Globus pallidus (tissue), 1 donor: ENCODE data around the gene SLC25A26.

Source experiments
- DNase-seq: peaks from one replicate; pipeline ENCODE4 v3.0.0-alpha.2; 2015; ENCODE audit warnings: low spot score

Gene SLC25A26

DNA sequence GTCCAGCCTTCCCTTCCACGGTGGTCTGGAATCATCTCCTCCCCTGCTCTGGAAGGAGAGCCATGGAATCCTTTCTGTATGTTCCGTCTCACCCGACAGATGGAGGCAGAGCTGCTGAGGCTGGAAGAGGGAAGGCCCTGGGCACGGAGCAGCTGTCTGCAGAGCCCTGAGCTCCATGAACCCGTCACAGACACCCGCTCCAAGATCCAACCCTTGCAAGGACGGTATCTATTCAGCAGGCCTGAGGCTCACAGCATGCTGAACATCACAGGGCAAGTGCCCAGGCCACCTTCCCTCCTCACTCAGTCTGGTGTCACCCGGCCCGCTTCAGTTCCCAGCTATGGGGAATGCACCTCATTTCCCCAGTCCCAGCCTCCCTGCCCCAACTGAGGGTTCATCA lies 176.1 kb downstream of the SLC25A26 start:
- DNase-seq, result no peak

DNA sequence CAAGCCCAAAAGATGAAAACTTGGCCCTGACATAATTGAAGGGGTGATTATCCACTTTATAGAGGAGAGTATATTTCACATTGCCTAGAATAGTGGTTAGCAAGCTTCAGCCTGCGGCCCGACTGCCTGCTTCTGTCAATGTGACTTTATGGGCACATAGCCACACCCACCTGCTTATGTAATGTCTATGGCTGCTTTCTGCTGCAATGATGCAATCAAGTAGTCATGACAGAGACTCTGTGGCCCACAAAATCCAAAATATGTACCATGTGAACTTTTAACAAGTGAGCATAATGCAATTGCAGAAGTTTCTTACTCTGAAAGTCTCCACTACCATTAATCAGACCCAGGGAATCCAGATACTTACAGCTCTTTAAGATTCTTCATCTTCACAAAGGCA lies 176.9 kb downstream of the SLC25A26 start:
- DNase-seq, result no peak

DNA sequence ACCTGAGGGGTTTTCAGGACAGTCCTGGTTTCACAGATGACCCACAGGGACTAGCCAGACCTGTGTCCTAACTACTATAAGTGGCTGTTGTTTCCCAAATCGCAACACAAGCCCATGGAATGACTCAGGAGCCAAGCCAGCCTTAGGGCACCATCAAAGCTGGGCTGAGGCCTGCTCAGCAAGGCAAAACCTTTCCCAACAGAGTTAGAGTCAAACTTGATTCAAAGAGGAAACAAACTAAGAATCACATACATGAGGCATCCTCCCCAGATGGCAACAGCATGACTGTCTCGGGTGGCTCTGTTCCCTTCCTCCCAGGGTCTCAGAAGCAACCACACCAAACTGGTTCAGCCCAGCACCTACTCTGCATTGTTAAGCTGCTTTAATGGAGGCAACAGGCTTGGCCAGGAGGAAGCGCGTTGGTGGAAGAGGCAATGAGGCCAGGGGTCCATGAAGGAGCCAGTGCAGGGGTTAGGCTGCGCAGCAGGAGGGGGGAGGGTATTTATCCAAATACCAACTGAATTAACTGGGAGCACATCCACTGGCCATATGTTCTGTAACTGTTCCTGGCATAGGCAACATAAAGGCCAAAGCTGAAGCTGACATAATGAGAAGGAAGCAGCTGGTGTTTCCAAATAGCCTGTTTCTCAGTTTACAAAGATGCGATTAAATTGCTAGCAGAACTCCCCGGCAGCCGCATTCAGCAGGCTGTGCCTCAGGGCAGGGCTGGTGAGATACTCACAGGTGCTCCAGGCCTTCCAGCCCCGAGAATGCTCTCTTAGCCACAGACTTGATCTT lies 177.6 kb downstream of the SLC25A26 start:
- DNase-seq, result no peak

DNA sequence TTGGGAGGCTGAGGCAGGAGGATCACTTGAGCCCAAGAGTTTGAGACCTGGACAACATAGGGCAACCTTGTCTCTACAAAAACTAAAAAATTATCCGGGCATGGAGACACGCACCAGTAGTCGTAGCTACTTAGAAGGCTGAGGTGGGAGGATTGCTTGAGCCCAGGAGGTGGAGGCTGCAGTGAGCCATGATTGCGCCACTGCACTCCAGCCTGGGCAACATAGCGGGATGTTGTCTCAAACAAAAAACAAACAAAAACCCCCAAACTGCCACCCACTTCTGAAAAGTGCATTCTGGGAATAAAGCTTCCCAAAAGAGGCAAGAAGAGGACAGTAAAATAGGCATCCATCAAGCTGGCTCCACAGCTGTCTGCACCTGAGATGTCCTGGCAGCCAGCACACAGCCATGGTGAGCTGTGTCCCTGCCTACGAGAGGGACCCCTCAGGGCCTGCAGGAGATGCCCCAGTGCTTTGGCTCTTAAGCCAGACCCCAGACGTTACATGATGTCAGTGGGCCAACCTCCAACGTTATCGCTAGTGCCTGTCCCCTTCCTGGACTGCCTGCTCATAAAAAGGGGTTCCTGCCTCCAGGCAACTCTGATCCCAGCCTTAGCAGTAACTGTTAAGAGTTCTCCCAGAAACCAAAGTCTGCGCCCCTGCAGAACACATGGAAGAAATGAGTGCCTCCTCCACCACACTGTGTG lies 178.9 kb downstream of the SLC25A26 start:
- DNase-seq, result no peak

DNA sequence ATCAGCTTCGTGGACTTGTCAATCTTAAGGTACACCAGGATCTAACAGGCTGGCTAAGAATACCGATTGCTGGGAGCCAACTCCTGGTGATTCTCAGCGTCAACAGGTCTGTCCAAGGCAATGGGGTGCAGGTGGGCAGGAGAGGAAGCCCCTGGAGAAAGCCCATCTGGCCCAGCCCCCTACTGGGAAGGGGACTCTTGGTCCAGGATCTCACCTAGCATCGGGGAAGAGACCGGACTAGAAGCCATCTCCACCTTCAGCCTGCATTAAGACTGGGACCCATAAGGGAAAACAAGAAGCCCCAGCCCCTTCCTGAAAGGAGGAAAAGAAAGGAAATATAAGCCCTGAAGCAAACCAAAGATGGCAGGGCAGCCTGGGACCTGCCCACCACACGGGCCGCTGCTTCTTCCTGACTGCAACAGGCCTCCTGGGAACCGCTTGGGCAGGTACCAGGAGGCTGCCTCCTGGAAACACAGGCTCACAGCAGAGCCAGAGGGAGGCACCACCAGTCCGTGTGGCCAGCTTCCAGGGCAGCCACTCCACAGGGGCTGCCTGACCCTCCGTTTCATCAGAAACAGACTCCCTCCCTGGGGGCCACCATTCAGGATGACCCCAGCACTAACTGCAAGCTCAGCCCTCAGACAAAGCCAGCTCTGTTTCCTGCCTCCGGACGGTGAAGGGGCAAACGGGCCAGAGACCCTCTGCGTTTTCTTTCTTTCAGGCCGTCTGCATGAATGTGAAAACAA lies 179.8 kb downstream of the SLC25A26 start:
- no peak for DNase-seq

DNA sequence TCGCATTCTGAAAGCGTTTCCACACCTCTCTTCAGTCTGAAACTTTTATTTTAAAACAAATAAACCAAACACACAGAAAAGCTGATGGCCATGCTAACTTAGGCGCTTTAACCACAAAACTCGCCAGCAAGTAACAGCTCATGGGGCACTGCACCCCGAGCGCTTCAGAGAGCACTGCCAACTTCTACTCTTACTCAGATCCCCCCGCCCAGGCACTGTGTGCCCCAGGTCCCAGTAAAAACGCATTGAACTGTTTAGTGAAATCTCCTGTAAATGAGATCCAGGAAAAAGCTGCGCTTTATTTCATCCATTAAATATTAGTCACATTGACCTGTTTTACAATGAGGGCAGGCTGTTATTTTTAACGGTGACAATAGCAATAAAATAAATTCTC lies 180.4 kb downstream of the SLC25A26 start:
- DNase-seq, result no peak

DNA sequence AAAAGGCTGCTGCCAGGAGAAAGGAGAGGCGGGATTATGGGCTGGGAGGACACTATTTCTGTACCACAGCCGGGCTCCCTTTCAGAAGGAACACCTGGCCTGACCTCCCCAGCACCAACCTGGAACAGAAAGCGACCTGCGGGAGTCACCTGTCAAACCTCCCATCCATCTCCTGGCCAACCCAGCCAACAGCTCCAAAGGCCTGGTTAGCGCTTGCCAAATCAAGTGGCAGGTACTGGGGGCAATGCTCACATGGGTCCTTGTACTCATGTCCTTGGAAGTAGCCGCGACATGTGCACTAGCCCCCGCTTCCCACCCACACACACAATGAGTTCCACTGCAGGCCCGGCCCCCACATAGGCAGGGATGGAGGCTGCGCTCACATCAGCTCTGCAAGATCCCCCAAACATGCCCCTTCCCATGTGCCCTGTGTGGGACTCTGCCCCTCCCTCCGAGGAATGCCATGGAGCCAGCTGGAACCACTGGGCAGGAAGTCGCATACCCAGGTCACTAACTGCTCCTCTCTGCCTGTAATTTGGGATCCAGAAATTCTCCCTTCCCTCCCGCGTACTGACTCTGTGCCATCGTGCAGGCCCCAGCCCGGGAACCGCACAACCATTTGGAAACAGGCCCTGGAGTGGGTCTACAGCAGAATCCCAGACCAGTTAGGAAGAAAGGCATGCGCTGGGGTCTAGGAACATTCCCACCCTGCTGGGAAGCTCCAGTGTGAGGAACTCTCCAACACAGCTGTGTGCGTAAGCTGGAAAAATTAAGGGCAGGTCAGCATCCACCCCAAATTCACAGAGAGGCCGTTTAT lies 181.1 kb downstream of the SLC25A26 start:
- no peak for DNase-seq

DNA sequence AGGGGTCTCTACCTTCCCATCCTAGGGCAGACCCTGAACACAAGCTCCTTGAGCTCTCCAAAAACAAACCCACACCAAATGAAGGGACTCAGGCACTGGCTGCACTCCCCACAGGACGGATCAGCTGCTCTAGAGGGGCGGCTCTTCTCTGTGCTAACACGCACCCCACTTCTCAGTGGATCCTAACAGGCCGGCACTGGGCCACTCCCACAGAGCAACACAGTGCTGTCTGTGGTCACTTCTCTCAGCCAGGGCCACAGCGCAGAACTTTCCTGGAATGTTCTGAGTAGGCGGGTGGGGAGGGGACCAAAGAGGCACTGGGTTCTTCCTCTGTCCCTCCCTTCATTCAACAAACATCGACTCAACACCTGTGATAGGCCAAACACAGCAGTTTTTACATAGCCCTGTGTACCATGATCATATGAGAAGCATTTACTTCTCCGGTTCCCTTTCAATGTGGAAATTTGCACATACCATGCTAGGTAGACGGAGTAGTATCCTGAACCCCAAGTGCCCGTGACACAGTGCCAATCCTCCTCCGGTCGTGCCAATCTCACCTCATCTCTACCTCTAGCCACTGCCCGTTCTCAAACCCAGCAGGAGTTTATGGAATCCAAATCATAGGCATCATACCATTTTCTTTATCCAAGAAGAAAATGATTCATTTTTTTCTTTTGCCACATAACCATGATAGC lies 181.9 kb downstream of the SLC25A26 start:
- DNase-seq, result no peak

DNA sequence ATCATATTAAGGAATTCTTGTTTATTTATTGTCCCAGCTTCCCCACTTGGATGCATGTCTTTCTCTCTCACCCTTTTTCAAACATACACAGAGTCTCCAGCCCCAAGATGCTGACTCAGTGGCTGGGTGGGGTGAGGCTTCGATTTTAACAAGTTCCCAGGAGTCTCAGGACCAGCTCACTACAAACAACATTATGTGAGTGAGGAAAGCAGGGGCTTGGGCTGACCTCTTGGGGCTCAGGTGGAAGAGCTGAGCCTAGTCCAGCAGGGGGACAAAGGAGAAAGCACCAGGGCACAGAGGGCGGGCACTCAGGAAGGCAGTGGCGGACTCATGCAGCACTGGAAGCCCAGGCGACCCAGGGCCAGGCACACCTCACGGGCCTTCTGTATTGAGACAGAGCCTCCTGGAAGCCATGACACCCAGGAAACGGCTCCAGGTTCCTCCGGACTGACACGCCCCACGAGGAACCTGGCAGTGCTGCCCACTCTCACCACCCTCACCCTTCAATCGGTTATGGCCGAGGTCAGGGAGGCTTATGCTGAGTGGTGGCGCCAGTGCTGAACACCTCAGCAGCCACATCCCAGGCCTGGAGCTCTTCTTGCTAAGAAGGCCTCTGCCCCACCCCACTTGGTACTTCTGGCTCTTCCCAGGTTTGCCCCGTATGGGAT lies 182.7 kb downstream of the SLC25A26 start:
- no peak for DNase-seq

DNA sequence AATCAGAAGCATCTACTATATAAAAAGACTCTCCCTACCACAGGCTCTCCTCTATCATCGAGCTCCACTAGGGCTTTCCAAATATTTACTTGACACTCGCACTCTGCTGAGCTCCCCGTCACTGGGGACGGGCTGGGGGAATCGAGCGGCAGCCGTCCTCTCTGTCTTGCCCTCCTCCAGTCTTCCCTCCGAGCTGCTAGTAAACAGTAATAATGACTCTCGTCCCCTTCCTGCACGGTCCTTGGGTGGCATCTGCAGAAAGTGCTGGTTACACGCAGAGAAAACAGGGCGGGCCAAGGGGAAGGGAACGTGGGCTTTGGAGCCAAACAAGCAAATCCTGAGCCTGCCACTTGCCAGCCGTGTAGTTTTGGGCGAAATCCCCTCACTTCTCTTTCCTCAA lies 183.4 kb downstream of the SLC25A26 start:
- DNase-seq, result no peak

DNA sequence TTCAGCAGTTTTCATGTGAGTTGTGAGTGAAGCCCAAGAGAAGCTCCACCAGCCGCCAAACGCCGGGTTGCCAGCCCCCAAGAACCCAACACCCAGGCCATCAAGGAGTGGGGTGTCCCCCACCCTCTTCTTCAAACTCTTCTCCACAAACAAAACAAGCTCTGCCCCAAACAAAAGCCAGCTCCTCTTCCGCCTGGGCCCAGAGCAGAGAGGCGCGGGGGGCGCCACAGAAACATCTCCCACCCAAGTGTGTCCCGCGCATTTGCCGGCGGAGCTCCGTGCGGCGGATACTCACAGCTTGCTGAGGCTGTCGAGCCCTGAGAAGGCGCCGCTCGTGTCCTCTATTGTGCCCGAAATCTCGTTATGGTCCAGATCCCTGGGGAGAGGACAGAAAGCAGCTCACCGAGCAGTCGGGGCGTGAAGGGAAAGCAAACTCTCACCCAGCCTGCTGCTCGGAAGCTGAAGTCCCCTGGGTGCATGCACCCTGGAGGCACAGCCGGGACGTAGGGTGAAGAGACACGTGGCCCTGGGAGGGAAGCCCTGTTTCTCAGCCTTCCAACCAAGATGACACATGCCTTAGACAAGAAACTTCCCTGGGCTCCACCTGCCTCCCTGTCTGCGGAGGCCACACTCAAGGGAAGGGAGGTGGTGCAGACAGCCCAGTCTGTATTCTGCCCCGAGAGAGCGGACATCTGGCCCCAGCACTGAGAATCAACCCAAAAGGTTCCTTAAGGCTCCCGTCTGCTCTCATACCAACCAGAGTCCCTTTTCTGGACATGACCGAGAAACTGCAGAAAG lies 184.3 kb downstream of the SLC25A26 start:
- DNase-seq, result no peak

DNA sequence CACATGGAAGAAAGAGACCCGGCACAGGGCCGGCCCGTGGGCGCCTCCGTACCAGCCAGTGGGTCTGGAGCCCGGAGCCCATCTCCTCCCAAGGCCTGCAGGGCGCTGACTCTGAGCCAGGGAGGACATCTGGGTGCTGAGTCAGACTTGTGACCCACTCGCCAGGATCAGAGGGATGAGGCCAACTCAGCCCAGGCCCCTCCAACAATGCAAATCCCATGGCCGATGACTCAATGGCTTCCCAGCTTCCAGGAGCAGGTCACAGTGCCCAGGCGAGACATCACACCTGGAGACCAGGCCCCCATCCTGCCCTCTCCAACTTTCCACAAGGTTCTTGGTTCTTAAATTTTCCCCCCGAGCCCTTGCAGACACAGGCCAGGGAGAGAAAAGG lies 184.9 kb downstream of the SLC25A26 start:
- peak; percentile 81 for DNase-seq

DNA sequence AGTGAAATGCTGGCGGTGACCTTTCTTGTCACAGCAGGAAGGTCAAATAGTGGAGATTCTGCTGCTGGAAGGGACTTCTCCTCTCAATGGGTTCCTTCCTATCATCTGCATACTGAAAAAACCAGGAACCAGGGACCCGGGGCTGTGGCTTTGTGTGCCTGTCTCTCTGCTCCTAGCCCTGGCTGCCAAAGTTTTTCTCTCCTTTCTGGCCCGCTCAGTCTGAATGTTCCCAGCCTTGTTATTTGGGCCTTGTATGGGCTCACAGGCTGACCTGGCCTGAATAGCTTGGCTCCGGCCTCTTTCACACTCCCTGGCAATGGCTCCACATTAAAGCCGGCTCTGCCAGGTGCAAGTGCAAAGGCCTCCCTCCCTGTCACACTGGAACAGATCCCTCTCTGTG lies 185.4 kb downstream of the SLC25A26 start:
- DNase-seq, result peak; percentile 76

DNA sequence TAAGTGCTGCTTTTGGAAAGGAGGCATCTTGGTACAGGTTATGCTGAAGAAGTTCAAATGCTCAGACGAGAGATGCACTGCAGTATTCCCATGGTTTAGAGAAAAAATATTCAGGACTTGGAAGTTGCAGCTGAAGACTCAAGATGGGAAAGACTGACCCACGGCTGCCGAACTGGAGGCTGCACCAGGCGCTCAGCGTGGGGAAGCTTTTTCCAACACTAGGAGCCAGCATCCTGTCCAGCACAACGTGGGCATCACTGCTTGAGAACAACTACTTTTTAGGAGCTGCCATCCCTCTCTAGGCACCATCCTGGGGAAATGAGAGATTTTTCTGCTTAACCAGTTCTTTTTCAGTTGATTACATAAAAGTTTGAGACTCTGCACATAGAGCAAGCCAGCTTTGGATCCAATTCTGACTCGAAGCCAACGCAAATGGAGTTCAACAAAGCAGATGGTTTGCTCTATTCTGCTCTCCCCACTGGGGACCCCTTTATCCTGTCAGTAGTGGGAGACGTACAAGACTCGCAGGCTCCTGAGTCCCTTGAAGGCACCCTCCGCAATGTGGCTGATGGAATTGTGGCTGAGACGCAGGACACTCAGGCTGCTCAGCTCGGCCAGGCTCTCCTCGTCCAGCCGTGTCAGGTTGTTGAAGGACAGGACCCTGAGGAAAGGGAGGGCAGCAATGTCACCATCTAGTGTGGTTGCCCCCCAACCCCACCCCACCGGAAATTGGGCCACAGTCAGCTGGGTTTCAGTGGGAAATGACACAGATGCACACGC lies 186.2 kb downstream of the SLC25A26 start:
- no peak for DNase-seq

DNA sequence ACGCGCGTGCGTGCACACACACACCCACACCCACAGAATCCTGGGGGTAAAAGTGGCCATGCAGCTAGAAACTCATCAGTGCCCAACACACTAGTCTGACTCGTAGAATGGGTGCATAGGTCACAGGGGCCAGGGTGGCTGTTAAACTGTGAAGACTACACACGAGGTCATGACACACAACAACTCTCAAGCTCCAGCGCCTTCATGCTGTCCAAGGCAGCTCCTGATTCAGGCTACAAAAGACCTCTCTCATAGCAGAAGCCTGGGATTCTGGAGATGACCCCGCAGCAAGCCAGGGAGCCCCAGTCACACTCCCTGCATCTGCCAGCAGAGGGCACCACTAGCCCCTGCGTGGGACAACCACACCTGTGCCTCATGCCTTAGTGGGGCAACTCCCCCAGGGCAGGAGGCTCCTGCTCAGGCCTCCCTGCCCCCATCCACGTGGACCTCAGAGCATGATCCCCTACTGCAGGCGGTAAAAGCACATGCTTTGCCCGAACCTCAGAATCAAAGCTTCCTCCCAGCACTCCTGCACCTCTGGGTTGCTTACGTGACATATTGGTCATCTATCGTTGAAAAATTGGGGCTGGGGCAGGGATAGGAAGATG lies 186.9 kb downstream of the SLC25A26 start:
- DNase-seq, result peak; percentile 74

DNA sequence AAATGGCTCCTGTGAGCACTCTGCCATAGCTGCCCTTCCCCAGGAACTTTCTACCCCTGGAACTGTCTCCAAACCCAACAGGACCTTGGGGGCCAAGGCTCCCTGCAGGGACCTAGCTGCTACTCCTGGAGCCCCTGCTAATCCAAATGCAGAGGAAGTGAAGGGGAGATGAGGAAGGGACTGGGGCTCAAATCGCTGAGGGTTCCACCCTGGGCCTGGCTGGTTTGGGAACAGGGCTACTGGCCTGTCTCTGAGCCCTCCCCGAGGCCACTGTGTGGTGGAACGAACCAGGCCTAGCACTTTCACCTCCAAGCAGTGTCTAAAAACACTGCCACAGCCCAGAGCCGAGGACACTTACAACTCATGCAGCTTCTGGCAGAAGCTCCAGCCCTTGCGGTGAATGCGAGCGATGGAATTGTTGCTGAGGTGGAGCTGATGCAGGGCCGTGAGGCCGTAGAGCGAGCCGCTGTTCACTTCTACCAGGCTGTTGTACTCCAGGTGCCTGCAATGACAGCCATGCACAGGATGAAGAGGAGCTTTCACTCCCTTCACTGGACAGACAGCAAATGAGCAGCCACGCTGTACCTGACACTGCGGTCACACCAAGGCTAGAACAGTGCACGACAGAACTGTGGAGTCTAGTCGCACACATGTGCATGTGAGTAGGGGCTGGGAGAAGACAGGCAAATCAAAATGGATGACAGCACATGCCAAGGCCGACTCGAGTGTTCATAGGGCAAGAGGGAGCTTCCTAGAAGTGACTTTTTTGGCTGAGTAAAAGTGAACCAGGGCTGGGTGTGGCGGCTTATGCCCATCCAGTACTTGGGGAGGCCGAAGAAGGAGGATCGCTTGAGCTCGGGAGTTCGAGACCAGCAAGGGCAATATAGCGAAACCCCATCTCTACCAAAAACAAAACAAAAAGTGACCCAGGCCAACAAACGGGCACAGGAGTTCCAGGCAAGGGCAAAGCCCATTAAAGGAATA lies 189.3 kb downstream of the SLC25A26 start:
- DNase-seq, result no peak

DNA sequence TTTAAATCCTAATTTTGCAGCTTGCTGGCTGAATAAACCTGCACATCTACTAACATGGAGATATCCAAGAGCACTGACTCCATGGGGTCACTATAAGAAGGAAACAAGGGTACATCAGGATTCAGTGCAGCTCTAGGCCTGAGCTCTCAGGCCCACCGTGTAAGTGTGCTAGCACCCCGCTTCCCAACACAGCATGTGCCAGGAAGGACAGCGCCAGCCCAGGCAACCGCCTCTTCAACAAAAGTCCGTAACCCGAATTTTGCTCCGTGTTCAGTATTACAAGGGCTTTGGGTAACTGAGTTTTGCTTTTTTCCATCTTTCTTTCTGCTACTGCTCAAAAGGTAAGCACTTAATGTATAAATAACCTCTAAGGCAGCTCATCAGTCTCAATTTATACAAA lies 190.2 kb downstream of the SLC25A26 start:
- DNase-seq, result no peak

DNA sequence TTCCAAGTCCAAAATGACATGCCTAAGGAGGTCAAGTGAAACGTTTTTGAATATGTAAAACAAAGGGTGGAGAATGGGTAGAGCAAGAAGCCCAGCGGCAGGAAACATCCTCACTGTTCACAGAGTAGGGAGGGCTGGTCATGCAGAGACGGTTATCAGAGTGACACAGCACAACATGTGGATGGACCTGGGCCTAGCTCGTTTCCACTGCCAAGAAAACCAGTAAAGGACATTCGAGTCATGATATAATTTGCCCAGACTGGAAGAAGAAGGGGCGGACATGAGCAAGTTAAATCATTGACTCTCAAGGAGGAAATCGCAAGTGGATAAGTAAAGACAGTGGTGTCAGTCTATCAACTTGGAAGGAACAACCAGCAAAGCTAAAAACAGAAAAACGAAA lies 190.7 kb downstream of the SLC25A26 start:
- no peak for DNase-seq
